OCI-LY3 (cell line): Measurements from ENCODE around the gene APBA3.

ENCODE experiments used
- H2AFZ ChIP-seq: fragments of 200-600, 300-600 bp; shearing (Covaris generic); 2 replicates; pipeline ENCODE4 v1.6.0; 2014; ENCODE audit warnings: antibody characterized with exemption, low read depth, low read length
- H3K27ac ChIP-seq: fragments of 200-600, 300-600 bp; sonication (generic); 2 replicates; pipeline ENCODE4 v1.5.1; 2014; ENCODE audit warnings: mild to moderate bottlenecking, low read length, moderate library complexity, mixed read lengths
- H3K27me3 ChIP-seq: fragments of 200-600, 300-600 bp; sonication (generic); 2 replicates; pipeline ENCODE4 v1.6.1; 2014; ENCODE audit warnings: low read depth, low read length, mixed read lengths
- H3K36me3 ChIP-seq: fragments of 200-600, 300-600 bp; sonication (generic); replicated peaks from 2 replicates; pipeline ENCODE3; 2014; ENCODE audit warnings: low read depth, low read length, mixed read lengths
- H3K4me1 ChIP-seq: fragments of 300-600, 200-600 bp; sonication (generic); 2 replicates; pipeline ENCODE4 v1.6.1; 2014; ENCODE audit warnings: low read length, mixed read lengths
- H3K4me2 ChIP-seq: fragments of 200-600, 300-600 bp; sonication (generic); 2 replicates; pipeline ENCODE4 v1.6.1; 2014; ENCODE audit warnings: low read length, mixed read lengths
- H3K4me3 ChIP-seq: fragments of 300-600, 200-600 bp; sonication (generic); 2 replicates; pipeline ENCODE4 v1.5.1; 2014; ENCODE audit warnings: antibody characterized with exemption, mild to moderate bottlenecking, low read length, moderate library complexity
- H3K79me2 ChIP-seq: fragments of 300-600, 200-600 bp; shearing (Covaris generic); 2 replicates; pipeline ENCODE4 v1.6.1; 2014; ENCODE audit warnings: mild to moderate bottlenecking, low read length, mixed read lengths
- H3K9ac ChIP-seq: fragments of 300-600, 200-600 bp; shearing (Covaris generic); 2 replicates; pipeline ENCODE4 v1.6.0; 2014; ENCODE audit warnings: mild to moderate bottlenecking, low read length, moderate library complexity
- H3K9me3 ChIP-seq: fragments of 200-600, 300-600 bp; shearing (Covaris generic); 2 replicates; pipeline ENCODE4 v1.6.1; 2014; ENCODE audit warnings: low read length, mixed read lengths; ENCODE audit not compliant: insufficient read depth
- H4K20me1 ChIP-seq: fragments of 200-600, 300-600 bp; sonication (generic); 2 replicates; pipeline ENCODE4 v1.6.1; 2016; ENCODE audit warnings: low read length, mixed read lengths; ENCODE audit not compliant: insufficient read depth
- CTCF ChIP-seq: fragments of 200-600, 300-600 bp; sonication (generic); IDR thresholded peaks from 2 replicates; pipeline ENCODE4 v1.5.1; 2014; ENCODE audit warnings: antibody characterized with exemption, low read length, low read depth
- EZH2phosphoT487 ChIP-seq: fragments of 200-600 bp; shearing (Covaris generic); IDR thresholded peaks from 2 replicates; pipeline ENCODE4 v1.6.1; 2018; ENCODE audit warnings: antibody characterized with exemption, mixed run types, low read depth

APBA3 gene

GRCh38 chr19:3753631-3754410 lies 7.7 kb downstream of the APBA3 start:
- TF ChIP-seq CTCF (no peak), EZH2phosphoT487 (no peak)

GRCh38 chr19:3752492-3752891 lies 9.0 kb downstream of the APBA3 start:
- TF ChIP-seq CTCF (no peak), EZH2phosphoT487 (no peak)
- Histone ChIP-seq H2AFZ (no peak overlapping the region), H3K27me3 (no peaks in the 10 kb centered on the region), H3K9ac (no peak overlapping the region), H3K4me3 (no peak overlapping the region), H3K9me3 (no peaks in the 10 kb centered on the region), H3K4me2 (no peak overlapping the region), H3K36me3 (peaks cover 19% of the 10 kb centered on the region), H3K4me1 (no peaks in the 10 kb centered on the region), H3K27ac (no peak overlapping the region), H4K20me1 (no peaks in the 10 kb centered on the region; the same call in 1 of the 2 replicates), H3K79me2 (peaks cover 7% of the 10 kb centered on the region; the same call in 1 of the 2 replicates)

More at GRCh38 chr19:3753631-3754410, 7.7 kb downstream of the APBA3 start:
- Histone ChIP-seq H3K4me3 (no peak overlapping the region), H3K27ac (no peak overlapping the region), H3K27me3 (no peaks in the 10 kb centered on the region), H3K4me2 (no peak overlapping the region), H3K36me3 (peaks cover 19% of the 10 kb centered on the region), H2AFZ (no peak overlapping the region), H3K9me3 (no peaks in the 10 kb centered on the region), H3K79me2 (peaks cover 8% of the 10 kb centered on the region; the same call in 1 of the 2 replicates), H4K20me1 (no peaks in the 10 kb centered on the region; the same call in 1 of the 2 replicates), H3K9ac (no peak overlapping the region), H3K4me1 (no peaks in the 10 kb centered on the region)

- peaks cover 19% of the 10 kb centered on the region for H3K36me3 ChIP-seq
- H2AFZ ChIP-seq = no peak overlapping the region
- no peak overlapping the region for H3K4me3 ChIP-seq
- TF ChIP-seq CTCF (no peak), EZH2phosphoT487 (no peak)
- H3K27me3 ChIP-seq = no peaks in the 10 kb centered on the region
- H3K79me2 ChIP-seq = peaks cover 4% of the 10 kb centered on the region; the same call in 1 of the 2 replicates
- no peaks in the 10 kb centered on the region; the same call in 1 of the 2 replicates for H4K20me1 ChIP-seq
- H3K27ac ChIP-seq = no peak overlapping the region
- H3K4me2 ChIP-seq = no peak overlapping the region
- H3K9me3 ChIP-seq = no peaks in the 10 kb centered on the region
- no peaks in the 10 kb centered on the region for H3K4me1 ChIP-seq
- H3K9ac ChIP-seq = no peak overlapping the region
Observed at GRCh38 chr19:3751236-3751635, 10.3 kb downstream of the APBA3 start.

- no peak overlapping the region for H3K4me3 ChIP-seq
- no peaks in the 10 kb centered on the region for H3K9me3 ChIP-seq
- peaks cover 16% of the 10 kb centered on the region for H3K36me3 ChIP-seq
- H2AFZ ChIP-seq = no peak overlapping the region
- H3K79me2 ChIP-seq = no peaks in the 10 kb centered on the region
- H3K9ac ChIP-seq = no peak overlapping the region
- H3K27me3 ChIP-seq = no peaks in the 10 kb centered on the region
- no peak for TF ChIP-seq EZH2phosphoT487
- no peak for TF ChIP-seq CTCF
- H3K4me1 ChIP-seq = no peaks in the 10 kb centered on the region
- H3K4me2 ChIP-seq = no peak overlapping the region
- H3K27ac ChIP-seq = no peak overlapping the region
- no peaks in the 10 kb centered on the region; the same call in 1 of the 2 replicates for H4K20me1 ChIP-seq
Observed at GRCh38 chr19:3750211-3750610, 11.3 kb downstream of the APBA3 start.
